Psoas muscle (tissue), 8 donors: ENCODE results near the gene ARFRP1. TPM values are rescaled to one million over a fixed set of nuclear protein-coding genes. Genes with fewer than 3 reads are reported as not detected.

Experiments used
- ATAC-seq, 4 donors: fragments of 200-7000 bp; cut with Tn5 transposase; one replicate each; pipeline ENCODE4 v1.9.1; 2020; ENCODE audit warnings: moderate library complexity in 3 of 4, mild to moderate bottlenecking in 2 of 4
- DNase-seq, 2 donors: peaks; one replicate each; pipeline ENCODE4 v3.0.0-alpha.2; 2020
- H3K27ac ChIP-seq: fragments of 200-600 bp; one replicate; pipeline ENCODE4 v1.8.0; 2022
- H3K27me3 ChIP-seq, 3 donors: fragments of 200-600 bp in 1 of 3; one replicate each; pipeline versions ENCODE4 v1.6.1 to v1.8.0; 2013 to 2022; ENCODE audit warnings: low read length in 2 of 3, mild to moderate bottlenecking in 2 of 3, moderate library complexity in 1 of 3; ENCODE audit not compliant: insufficient read depth in 3 of 3
- H3K36me3 ChIP-seq, 2 donors: fragments of 200-600 bp in 1 of 2; one replicate each; pipeline versions ENCODE4 v1.6.1 to v1.8.0; 2013 to 2022; ENCODE audit warnings: low read depth in 1 of 2, mild to moderate bottlenecking in 1 of 2, moderate library complexity in 1 of 2; ENCODE audit not compliant: insufficient read depth in 1 of 2
- H3K4me1 ChIP-seq: fragments of 200-600 bp; one replicate; pipeline ENCODE4 v1.8.0; 2022
- H3K4me3 ChIP-seq: fragments of 200-600 bp; one replicate; pipeline ENCODE4 v1.8.0; 2022; ENCODE audit warnings: mild to moderate bottlenecking
- H3K9me3 ChIP-seq: fragments of 200-600 bp; one replicate; pipeline ENCODE4 v1.8.0; 2022
- CTCF ChIP-seq: fragments of 200-600 bp; IDR thresholded peaks from one replicate; pipeline ENCODE4 v1.8.0; 2022; ENCODE audit warnings: antibody characterized with exemption
- WGBS, 3 donors: extraction: QIAGEN DNeasy Blood & Tissue Kit; methylation state at CpG; one replicate each; pipeline versions ENCODE4 v1.1.6 to v1.1.7; 2013; 5-methylcytosine and 5-hydroxymethylcytosine counted together
- intact Hi-C, 2 donors: fragments of 100-400 bp; cut with DNase I; formaldehyde crosslinking; loops; one replicate each; pipeline versions ENCODE4 v1.11.0 to v1.14.2; 2022
- polyA plus RNA-seq, 3 donors: library from polyadenylated mRNA; stranded (reverse); fragments of 200-250 nt; gene quantifications; one replicate each; pipeline ENCODE4 v1.2.3, GENCODE V29; 2013
- total RNA-seq, 4 donors: library from RNA; stranded (reverse); fragmentation: NEBNext Ultra II Directional in 2 of 4; extraction: Animal tissue kit (Norgen Biotek cat#: 25700) in 2 of 4; gene quantifications; one replicate each; pipeline versions ENCODE4 v1.2.1 to v1.2.4, GENCODE V29; 2021 to 2023
- donor health status: healthy with polysubstance abuse.
- donor health status: DM: no; HTN: no; CAD: no; lungs with moderate emphysema.
- donor health status: Bipolar disorder and iron deficiency.
- donor health status: healthy.
- donor health status: DM: yes; HTN: yes; CAD: no.
- donor health status: DM: no; HTN: no; CAD: no.
- donor health status: DM: no; HTN: no; CAD: no.
- donor health status: DM: yes; HTN: yes; CAD: no.

Gene ARFRP1
- total and polyA plus RNA-seq, 7 donors = 22.9 to 74.0 (median 32.5) TPM

- peak; percentile 30 to 71 (median 58) for ATAC-seq
- Histone ChIP-seq H3K36me3 (peaks cover 0 to 46% of the 10 kb centered on the region in 2 donors), H3K27ac (peak overlapping the region; percentile 95), H3K4me1 (peaks cover 15% of the 10 kb centered on the region), H3K9me3 (no peaks in the 10 kb centered on the region), H3K27me3 (no peaks in the 10 kb centered on the region), H3K4me3 (peak overlapping the region; percentile 79)
- peak; percentile 77 to 86 for DNase-seq
- WGBS, 3 donors = 12 to 17% (median 16%) methylated on average over 26 of the region's 26 CpGs
- intact Hi-C loops = loop anchor here (2.0 to 5.0 kb wide), 2 partner anchors 30 to 36 kb away; partner anchors contain the start of gene ZGPAT (in 1 of the 2)
- TF ChIP-seq CTCF = no peak
Measured at GRCh38 chr20:63738687-63739129, 30.9 kb upstream of the ARFRP1 start.

GRCh38 chr20:63737945-63738686 is 30.3 kb upstream of the ARFRP1 start:
- intact Hi-C loops = loop anchor here (2.0 to 5.0 kb wide), 2 partner anchors 29 to 36 kb away; partner anchors contain the start of gene ZGPAT (in 1 of the 2)
- peak overlapping the region; percentile 79 for H3K4me3 ChIP-seq
- H3K36me3 ChIP-seq = peaks cover 0 to 43% of the 10 kb centered on the region in 2 donors
- peaks cover 15% of the 10 kb centered on the region for H3K4me1 ChIP-seq
- DNase-seq = peak in 1 of 2 donors; percentile 64
- H3K9me3 ChIP-seq = no peaks in the 10 kb centered on the region
- ATAC-seq = no peak
- no peak for TF ChIP-seq CTCF
- no peaks in the 10 kb centered on the region for H3K27me3 ChIP-seq
- H3K27ac ChIP-seq = peak overlapping the region; percentile 95
- 29 to 59% (median 58%) methylated on average over 29 to 43 of the region's 43 CpGs for WGBS, 3 donors

- ATAC-seq (no peak), DNase-seq (no peak)
- Histone ChIP-seq H3K36me3 (peaks cover 0 to 38% of the 10 kb centered on the region in 2 donors), H3K27ac (no peak overlapping the region), H3K4me3 (peak overlapping the region; percentile 25), H3K9me3 (no peaks in the 10 kb centered on the region), H3K4me1 (peaks cover 15% of the 10 kb centered on the region), H3K27me3 (no peaks in the 10 kb centered on the region)
- WGBS, 3 donors = 45 to 59% (median 52%) methylated on average over 12 to 26 of the region's 26 CpGs
- TF ChIP-seq CTCF = no peak
- intact Hi-C loops = loop anchor here in 1 of 2 donors (5.0 kb wide), 1 partner anchor 35 kb away; no protein-coding TSS in a partner anchor
Measured at GRCh38 chr20:63737695-63737944, 29.8 kb upstream of the ARFRP1 start.

GRCh38 chr20:63736893-63737694 is 29.3 kb upstream of the ARFRP1 start:
- no peaks in the 10 kb centered on the region for H3K9me3 ChIP-seq
- DNase-seq (peak in 1 of 2 donors; percentile 60), ATAC-seq (no peak)
- 71 to 76% (median 74%) methylated on average over 27 to 30 of the region's 30 CpGs for WGBS, 3 donors
- H3K27ac ChIP-seq = no peak overlapping the region
- intact Hi-C loops = loop anchor here in 1 of 2 donors (5.0 kb wide), 1 partner anchor 35 kb away; no protein-coding TSS in a partner anchor
- H3K4me3 ChIP-seq = peak overlapping the region; percentile 25
- TF ChIP-seq CTCF = no peak
- peaks cover 0 to 33% of the 10 kb centered on the region in 2 donors for H3K36me3 ChIP-seq
- peaks cover 15% of the 10 kb centered on the region for H3K4me1 ChIP-seq
- H3K27me3 ChIP-seq = no peaks in the 10 kb centered on the region
